Keratinocyte (primary cell): ENCODE results near the gene TP73. TPM values are rescaled to one million over a fixed set of nuclear protein-coding genes. Genes with fewer than 3 reads are reported as not detected.

Experiments
- DNase-seq: peaks from one replicate; pipeline ENCODE4 v3.0.0-alpha.2; 2011; ENCODE audit warnings: low read depth, missing footprints, low spot score
- FAIRE-seq: peaks from 2 replicates; lab custom pipeline; 2011; peaks lifted over from hg19 to GRCh38; lab: Jason Lieb, UNC
- H2AFZ ChIP-seq: 2 replicates; pipeline ENCODE4 v1.6.0; 2012; ENCODE audit warnings: low read length, control low read depth, inconsistent platforms; ENCODE audit not compliant: control insufficient read depth
- H3K27ac ChIP-seq: 2 replicates; pipeline ENCODE4 v1.5.1; 2011; ENCODE audit warnings: low read length; ENCODE audit not compliant: control insufficient read depth, insufficient read depth
- H3K27me3 ChIP-seq: 3 replicates; pipeline ENCODE4 v1.6.0; 2011; ENCODE audit warnings: low read length; ENCODE audit not compliant: control insufficient read depth, insufficient read depth; ENCODE audit errors: extremely low read depth
- H3K36me3 ChIP-seq, 2 experiments: 2 replicates in 1 of 2; 3 replicates in 1 of 2; pipeline ENCODE4 v1.5.1; 2011; ENCODE audit warnings: low read length in 2 of 2, mild to moderate bottlenecking in 1 of 2; ENCODE audit not compliant: control insufficient read depth in 2 of 2, insufficient read depth in 2 of 2; ENCODE audit errors: extremely low read depth in 1 of 2
- H3K4me1 ChIP-seq: 3 replicates; pipeline ENCODE4 v1.5.1; 2011; ENCODE audit warnings: low read length; ENCODE audit not compliant: control insufficient read depth, insufficient read depth; ENCODE audit errors: extremely low read depth
- H3K4me2 ChIP-seq: 3 replicates; pipeline ENCODE4 v1.6.0; 2011; ENCODE audit warnings: low read depth, low read length; ENCODE audit not compliant: control insufficient read depth, insufficient read depth; ENCODE audit errors: extremely low read depth
- H3K4me3 ChIP-seq, 3 experiments: fragments of 200-600 bp in 1 of 3; sonication (generic) in 1 of 3; 2 replicates in 2 of 3; 3 replicates in 1 of 3; pipeline ENCODE4 v1.5.1; 2011 to 2016; ENCODE audit warnings: low read length in 3 of 3, mild to moderate bottlenecking in 3 of 3, control low read depth in 2 of 3, inconsistent platforms in 1 of 3, low read depth in 1 of 3, mixed read lengths in 1 of 3, mixed run types in 1 of 3, moderate library complexity in 1 of 3; ENCODE audit not compliant: control insufficient read depth in 2 of 3, insufficient read depth in 2 of 3; ENCODE audit errors: extremely low read depth in 1 of 3
- H3K79me2 ChIP-seq: 2 replicates; pipeline ENCODE4 v1.6.0; 2012; ENCODE audit warnings: low read length; ENCODE audit not compliant: control insufficient read depth, insufficient read depth
- H3K9ac ChIP-seq: 3 replicates; pipeline ENCODE4 v1.6.0; 2011; ENCODE audit warnings: low read length; ENCODE audit not compliant: control insufficient read depth, insufficient read depth; ENCODE audit errors: extremely low read depth
- H3K9me1 ChIP-seq: 3 replicates; pipeline ENCODE4 v1.6.0; 2011; ENCODE audit warnings: low read length; ENCODE audit not compliant: control insufficient read depth, insufficient read depth; ENCODE audit errors: extremely low read depth
- H3K9me3 ChIP-seq: 2 replicates; pipeline ENCODE4 v1.5.1; 2012; ENCODE audit warnings: low read depth, low read length; ENCODE audit not compliant: control insufficient read depth
- H4K20me1 ChIP-seq: 3 replicates; pipeline ENCODE4 v1.6.0; 2011; ENCODE audit warnings: low read length; ENCODE audit not compliant: control insufficient read depth, insufficient read depth; ENCODE audit errors: extremely low read depth
- CTCF ChIP-seq, 3 experiments: IDR thresholded peaks in 1 of 3; conservative IDR thresholded peaks in 1 of 3; optimal IDR thresholded peaks in 1 of 3; 2 replicates in 2 of 3; 3 replicates in 1 of 3; pipeline versions ENCODE3 to v1.5.1; 2011; ENCODE audit warnings: low read length in 3 of 3, mild to moderate bottlenecking in 3 of 3, moderate library complexity in 2 of 3, control low read depth in 1 of 3, inconsistent platforms in 1 of 3; ENCODE audit not compliant: insufficient read depth in 2 of 3; ENCODE audit errors: extremely low read depth in 1 of 3
- EZH2 ChIP-seq: IDR thresholded peaks from one replicate; pipeline ENCODE4 v1.6.1; 2012; ENCODE audit warnings: inconsistent platforms, mild to moderate bottlenecking, low read length, moderate library complexity
- dilution Hi-C: fragments of 300-500 bp; cut with MboI; formaldehyde crosslinking; loops from one replicate; pipeline ENCODE4 v1.7.0; 2020; ENCODE audit warnings: low sequenced_read_pairs; ENCODE audit not compliant: extremely low pct_ligation_motif_present
- polyA plus RNA-seq, 5 experiments: library from polyadenylated mRNA; depleted of rRNA in 3 of 5; stranded (reverse) in 3 of 5; stranded (forward) in 1 of 5; unstranded in 1 of 5; fragments of >200 nt; gene quantifications; 1 replicate in 1 of 5; 2 replicates in 3 of 5; 3 replicates in 1 of 5; pipeline versions ENCODE4 v1.2.1 to v1.2.3, GENCODE V29; 2011 to 2012; ENCODE audit warnings: missing spikeins in 2 of 5, low read depth in 1 of 5, low replicate concordance in 1 of 5

TP73 gene
- polyA plus RNA-seq, 1 donor (not counting 4 experiments of a cell fraction or from before 2014, with no cell fraction given): 0.14 TPM

GRCh38 chr1:3627515-3628253, 24.6 kb upstream of the TP73 start:
- Histone ChIP-seq H3K4me3 (no peak overlapping the region), H3K27ac (no peak overlapping the region), H3K9me3 (no peaks in the 10 kb centered on the region), H3K36me3 (peaks cover 9 to 14% of the 10 kb centered on the region in 2 experiments), H3K27me3 (no peaks in the 10 kb centered on the region), H3K9ac (no peak overlapping the region), H3K4me2 (no peak overlapping the region), H2AFZ (no peak overlapping the region), H4K20me1 (no peaks in the 10 kb centered on the region), H3K4me1 (peaks cover 16% of the 10 kb centered on the region), H3K79me2 (no peaks in the 10 kb centered on the region), H3K9me1 (no peaks in the 10 kb centered on the region)
- TF ChIP-seq CTCF (optimal IDR thresholded peaks at IDR 0.05 in 1 of 3, IDR thresholded peaks at IDR 0.05 in 1 of 3, conservative IDR thresholded peaks at IDR 0.05 in 1 of 3; ENCODE audit: extremely low read depth in 1 of 3, insufficient read depth in 2 of 3, low read length in 3 of 3): no peak
- no peak for TF ChIP-seq EZH2
- DNase-seq (no peak), FAIRE-seq (no peak)
- dilution Hi-C loops: loop anchor here (25.0 kb wide), 1 partner anchor 90 kb away; no protein-coding TSS in a partner anchor

DNA sequence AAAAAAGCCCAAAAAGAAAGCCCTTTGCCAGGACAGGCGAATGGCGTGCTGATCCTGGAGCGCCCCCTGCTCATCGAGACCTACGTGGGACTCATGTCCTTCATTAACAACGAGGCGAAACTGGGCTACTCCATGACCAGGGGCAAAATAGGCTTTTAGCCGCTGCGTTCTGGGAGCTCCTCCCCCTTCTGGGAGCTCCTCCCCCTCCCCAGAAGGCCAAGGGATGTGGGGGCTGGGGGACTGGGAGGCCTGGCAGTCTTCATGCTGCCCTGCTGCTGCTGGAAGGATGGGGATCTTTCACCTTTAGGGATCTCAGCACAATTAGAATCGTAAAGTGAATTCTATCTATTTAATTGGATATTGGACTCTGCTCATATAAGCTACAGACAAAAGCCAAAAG, 23.9 kb upstream of the TP73 start:
- FAIRE-seq (no peak), DNase-seq (no peak)
- Histone ChIP-seq H2AFZ (no peak overlapping the region), H3K4me3 (no peak overlapping the region), H3K9me1 (no peaks in the 10 kb centered on the region), H4K20me1 (no peaks in the 10 kb centered on the region), H3K9me3 (no peaks in the 10 kb centered on the region), H3K36me3 (peaks cover 9 to 14% of the 10 kb centered on the region in 2 experiments), H3K4me1 (peaks cover 13% of the 10 kb centered on the region), H3K79me2 (no peaks in the 10 kb centered on the region), H3K4me2 (no peak overlapping the region), H3K27me3 (no peaks in the 10 kb centered on the region), H3K27ac (no peak overlapping the region), H3K9ac (no peak overlapping the region)
- TF ChIP-seq EZH2 (no peak), CTCF (optimal IDR thresholded peaks at IDR 0.05 in 1 of 3, IDR thresholded peaks at IDR 0.05 in 1 of 3, conservative IDR thresholded peaks at IDR 0.05 in 1 of 3; ENCODE audit: extremely low read depth in 1 of 3, insufficient read depth in 2 of 3, low read length in 3 of 3) (no peak)
- dilution Hi-C loops: loop anchor here (25.0 kb wide), 1 partner anchor 91 kb away; no protein-coding TSS in a partner anchor
